NCI-H2029 (cell line): ENCODE measurements around the gene ARHGAP19.
A peak's percentile ranks its signal among the peaks of the same experiment; 100 is the strongest.

Experiments used
- DNase-seq: peaks from one replicate; lab custom pipeline; 2025; lab: John Stamatoyannopoulos, UW

Gene ARHGAP19

GRCh38 chr10:97192952-97193435, 99.4 kb downstream of the ARHGAP19 start:
- DNase-seq = no peak

GRCh38 chr10:97190450-97190849, 102.0 kb downstream of the ARHGAP19 start:
- DNase-seq = no peak

GRCh38 chr10:97188261-97188711, 104.2 kb downstream of the ARHGAP19 start:
- DNase-seq = peak; percentile 50

GRCh38 chr10:97186911-97187310, 105.5 kb downstream of the ARHGAP19 start:
- DNase-seq = no peak

- no peak for DNase-seq
Measured at GRCh38 chr10:97185326-97186058, 106.9 kb downstream of the ARHGAP19 start, which contains the start of gene SLIT1. SLIT1 (minus strand) TSS chr10:97185959; CDS start chr10:97185674, 285 bp downstream.

GRCh38 chr10:97184971-97185325, 107.5 kb downstream of the ARHGAP19 start:
- no peak for DNase-seq

- DNase-seq = no peak
Measured at GRCh38 chr10:97183314-97183713, 109.1 kb downstream of the ARHGAP19 start.

- DNase-seq = no peak
Measured at GRCh38 chr10:97182288-97182990, 110.0 kb downstream of the ARHGAP19 start.

- DNase-seq = no peak
Measured at GRCh38 chr10:97180986-97181385, 111.5 kb downstream of the ARHGAP19 start.

GRCh38 chr10:97180363-97180755, 112.1 kb downstream of the ARHGAP19 start:
- DNase-seq = no peak

- DNase-seq = no peak
Measured at GRCh38 chr10:97179731-97180362, 112.6 kb downstream of the ARHGAP19 start.

- peak; percentile 24 for DNase-seq
Measured at GRCh38 chr10:97179311-97179710, 113.1 kb downstream of the ARHGAP19 start.

GRCh38 chr10:97178074-97178473, 114.4 kb downstream of the ARHGAP19 start:
- DNase-seq = no peak

GRCh38 chr10:97176226-97176625, 116.2 kb downstream of the ARHGAP19 start:
- DNase-seq = no peak

GRCh38 chr10:97175586-97175985, 116.9 kb downstream of the ARHGAP19 start:
- DNase-seq = no peak

GRCh38 chr10:97174941-97175340, 117.5 kb downstream of the ARHGAP19 start:
- no peak for DNase-seq

GRCh38 chr10:97174276-97174775, 118.1 kb downstream of the ARHGAP19 start:
- DNase-seq = no peak

- no peak for DNase-seq
Measured at GRCh38 chr10:97173036-97173435, 119.4 kb downstream of the ARHGAP19 start.
